Brain microvascular endothelial cell (primary cell): Measurements from ENCODE around the gene CHST7.
A peak's percentile ranks its signal among the peaks of the same experiment; 100 is the strongest.

Source experiments
- DNase-seq: peaks from one replicate; pipeline ENCODE4 v3.0.0-alpha.2; 2020
- H3K27ac ChIP-seq: fragments of 250-450 bp; sonication (Bioruptor Pico); 2 replicates; pipeline ENCODE4 v1.5.1; 2020; ENCODE audit warnings: mild to moderate bottlenecking, moderate library complexity
- H3K27me3 ChIP-seq: fragments of 250-450 bp; sonication (Bioruptor Pico); replicated peaks from 2 replicates; pipeline ENCODE4 v1.5.1; 2020; ENCODE audit warnings: mild to moderate bottlenecking
- H3K36me3 ChIP-seq: fragments of 250-450 bp; sonication (Bioruptor Pico); replicated peaks from 2 replicates; pipeline ENCODE4 v1.5.1; 2020; ENCODE audit warnings: mild to moderate bottlenecking
- H3K4me3 ChIP-seq: 2 replicates; pipeline ENCODE4 v1.5.1; 2011; ENCODE audit warnings: low read depth, mild to moderate bottlenecking, control low read depth, low read length, moderate library complexity
- in situ Hi-C: cut with HindIII; loops from 2 replicates; pipeline ENCODE4 v1.10.0; 2017; ENCODE audit warnings: low sequenced_read_pairs, low pct_ligation_motif_present
- TF ChIP-seq, protein P1 (sequence below): IDR thresholded peaks from 2 replicates; pipeline ENCODE4 v1.5.1; 2011; ENCODE audit warnings: low read depth, mild to moderate bottlenecking, moderate library complexity, low read length, control low read depth, inconsistent platforms; ENCODE audit errors: missing control alignments

Gene CHST7

GRCh38 chrX:46545111-46546005, 28.2 kb upstream of the CHST7 start, which contains the start of gene ZNF674:
TSS of gene ZNF674 (minus strand) at chrX:46545421. CDS start at chrX:46542087, 3,334 bp downstream.
- in situ Hi-C loops: no loop called here
- TF ChIP-seq, protein P1, sequence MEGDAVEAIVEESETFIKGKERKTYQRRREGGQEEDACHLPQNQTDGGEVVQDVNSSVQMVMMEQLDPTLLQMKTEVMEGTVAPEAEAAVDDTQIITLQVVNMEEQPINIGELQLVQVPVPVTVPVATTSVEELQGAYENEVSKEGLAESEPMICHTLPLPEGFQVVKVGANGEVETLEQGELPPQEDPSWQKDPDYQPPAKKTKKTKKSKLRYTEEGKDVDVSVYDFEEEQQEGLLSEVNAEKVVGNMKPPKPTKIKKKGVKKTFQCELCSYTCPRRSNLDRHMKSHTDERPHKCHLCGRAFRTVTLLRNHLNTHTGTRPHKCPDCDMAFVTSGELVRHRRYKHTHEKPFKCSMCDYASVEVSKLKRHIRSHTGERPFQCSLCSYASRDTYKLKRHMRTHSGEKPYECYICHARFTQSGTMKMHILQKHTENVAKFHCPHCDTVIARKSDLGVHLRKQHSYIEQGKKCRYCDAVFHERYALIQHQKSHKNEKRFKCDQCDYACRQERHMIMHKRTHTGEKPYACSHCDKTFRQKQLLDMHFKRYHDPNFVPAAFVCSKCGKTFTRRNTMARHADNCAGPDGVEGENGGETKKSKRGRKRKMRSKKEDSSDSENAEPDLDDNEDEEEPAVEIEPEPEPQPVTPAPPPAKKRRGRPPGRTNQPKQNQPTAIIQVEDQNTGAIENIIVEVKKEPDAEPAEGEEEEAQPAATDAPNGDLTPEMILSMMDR: no peak
- peak; percentile 87 for DNase-seq
- no peaks in the 10 kb centered on the region for H3K27me3 ChIP-seq
- H3K36me3 ChIP-seq: peaks cover 2% of the 10 kb centered on the region
- peak within 1 kb of the TSS; percentile 80 for H3K4me3 ChIP-seq
- peak within 1 kb of the TSS; percentile 97 for H3K27ac ChIP-seq

- H3K27ac ChIP-seq: peak overlapping the region; percentile 73
- no peak overlapping the region for H3K4me3 ChIP-seq
- in situ Hi-C loops: no loop called here
- TF ChIP-seq, protein P1: no peak
- H3K36me3 ChIP-seq: peaks cover 2% of the 10 kb centered on the region
- no peaks in the 10 kb centered on the region for H3K27me3 ChIP-seq
- peak; percentile 77 for DNase-seq
Observed at GRCh38 chrX:46547857-46548256, 25.7 kb upstream of the CHST7 start.

- in situ Hi-C loops: no loop called here
- TF ChIP-seq, protein P1: no peak
- DNase-seq: no peak
- Histone ChIP-seq H3K4me3 (no peak overlapping the region), H3K27me3 (no peaks in the 10 kb centered on the region), H3K36me3 (peaks cover 2% of the 10 kb centered on the region), H3K27ac (no peak overlapping the region)
Observed at GRCh38 chrX:46549914-46550313, 23.7 kb upstream of the CHST7 start.

DNA sequence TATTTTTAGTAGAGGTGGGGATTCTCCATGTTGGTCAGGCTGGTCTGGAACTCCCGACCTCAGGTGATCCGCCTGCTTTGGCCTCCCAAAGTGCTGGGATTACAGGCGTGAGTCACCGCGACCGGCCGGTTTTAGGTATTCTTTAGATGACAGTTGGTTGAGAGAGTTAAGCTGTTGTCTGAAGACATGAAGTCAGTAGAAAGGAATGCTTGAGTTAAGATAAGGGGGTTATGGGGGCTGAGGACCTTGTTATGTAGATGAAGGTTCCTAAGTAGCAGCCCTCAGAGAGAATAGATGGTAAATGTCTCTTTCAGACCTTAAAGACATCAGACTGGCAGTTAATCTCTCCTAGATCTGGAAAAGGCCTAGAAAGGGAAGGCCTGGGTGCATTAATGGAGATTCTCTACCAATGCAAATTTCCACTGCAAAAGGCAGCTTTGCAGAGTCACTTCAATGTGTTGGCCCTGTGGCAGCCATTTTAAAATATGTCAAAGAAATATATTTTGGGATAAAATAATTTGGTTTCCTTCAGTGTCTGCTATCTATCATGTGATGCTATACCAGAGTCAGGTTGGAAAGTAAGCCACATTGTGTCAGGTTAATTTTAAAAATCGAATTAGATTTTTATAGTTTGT, 22.0 kb upstream of the CHST7 start:
- peak; percentile 77 for DNase-seq
- TF ChIP-seq, protein P1: no peak
- Histone ChIP-seq H3K27me3 (no peaks in the 10 kb centered on the region), H3K36me3 (peaks cover 2% of the 10 kb centered on the region), H3K4me3 (no peak overlapping the region), H3K27ac (peak overlapping the region; percentile 78)
- in situ Hi-C loops: no loop called here

- TF ChIP-seq, protein P1: no peak
- in situ Hi-C loops: no loop called here
- Histone ChIP-seq H3K4me3 (no peak overlapping the region), H3K36me3 (no peaks in the 10 kb centered on the region), H3K27me3 (no peaks in the 10 kb centered on the region), H3K27ac (no peak overlapping the region)
- DNase-seq: no peak
Observed at GRCh38 chrX:46553935-46554334, 19.6 kb upstream of the CHST7 start.
